ENCODE results near the gene STRIP2. TPM values are rescaled to one million over a fixed set of nuclear protein-coding genes. Genes with fewer than 3 reads are reported as not detected.

The STRIP2 gene
- total RNA-seq, 1 experiment from 2014 or later: 10.8 TPM

GRCh38 chr7:129522971-129523340 lies 88.7 kb downstream of the STRIP2 start:
- ChIA-PET POLR2A (interaction anchor here (1.3 kb wide), 1 partner anchor 88 kb away, joined by 3 read pairs; the partner anchor contains the start of gene NRF1), CTCF (no interaction called here), RAD21 (ENCODE audit: low non-redundant PET in 1 of 2, low total read pairs in 2 of 2, uncharacterized antibody in 2 of 2, unreplicated experiment in 2 of 2) (no interaction called here)
- no peak overlapping the region for H3K4me2 ChIP-seq (ENCODE audit: low read length)
- no peak overlapping the region for H3K4me3 ChIP-seq (replicated peaks in 1 of 2; ENCODE audit: low read depth in 1 of 2, low read length in 2 of 2)
- TF ChIP-seq POLR2AphosphoS5 (IDR thresholded peaks at IDR 0.05; ENCODE audit: low read depth, low read length) (no peak), ZNF274 (IDR thresholded peaks at IDR 0.05; ENCODE audit: low read depth, low read length) (no peak), SP1 (IDR thresholded peaks at IDR 0.05; ENCODE audit: low read depth) (no peak), FOSL1 (IDR thresholded peaks at IDR 0.05; ENCODE audit: low read depth) (no peak), POLR2A (IDR thresholded peaks at IDR 0.05; ENCODE audit: borderline replicate concordance, extremely low read depth, insufficient read depth, insufficient read length) (no peak), SIN3A (IDR thresholded peaks at IDR 0.05; ENCODE audit: low read depth) (no peak), ZBTB33 (IDR thresholded peaks at IDR 0.05; ENCODE audit: extremely low read depth, insufficient replicate concordance, low read length) (no peak)
- H2AFZ ChIP-seq (ENCODE audit: low read depth, low read length, poor library complexity, severe bottlenecking): no peak overlapping the region
- H3K27ac ChIP-seq (ENCODE audit: low read depth, low read length): no peak overlapping the region
- H3K9me2 ChIP-seq (ENCODE audit: insufficient read depth): no peaks in the 10 kb centered on the region
- H3K4me1 ChIP-seq (ENCODE audit: control insufficient read depth in 1 of 2, insufficient read depth in 2 of 2, low read length in 2 of 2): peaks cover 6 to 16% of the 10 kb centered on the region in 2 experiments
- no peaks in the 10 kb centered on the region for H4K20me1 ChIP-seq (ENCODE audit: insufficient read depth)
- H3K9ac ChIP-seq (ENCODE audit: low read length): no peak overlapping the region
- intact Hi-C loops (cut with micrococcal nuclease): loop anchor here (5.0 kb wide), 1 partner anchor 84 kb away; no protein-coding TSS in a partner anchor
- no TSS peak for BruUV-seq (replicated peaks)
- H3K27me3 ChIP-seq (ENCODE audit: insufficient read depth, low read length): no peaks in the 10 kb centered on the region
- no peak for ATAC-seq
- no peak for DNase-seq (ENCODE audit: low read depth, low spot score)
- H3K79me2 ChIP-seq (ENCODE audit: insufficient read depth, low read length): no peaks in the 10 kb centered on the region
- H3K9me3 ChIP-seq (ENCODE audit: control insufficient read depth in 1 of 2, insufficient read depth in 1 of 2, low read depth in 1 of 2, low read length in 2 of 2): no peaks in the 10 kb centered on the region
- no peaks in the 10 kb centered on the region for H3K36me3 ChIP-seq (ENCODE audit: control insufficient read depth in 1 of 2, insufficient read depth in 2 of 2, low read length in 2 of 2)

- no TSS peak for BruUV-seq (replicated peaks)
- ATAC-seq (no peak), DNase-seq (ENCODE audit: low read depth, low spot score) (no peak)
- POLR2A ChIA-PET: no interaction called here
- CTCF ChIA-PET: no interaction called here
- no peaks in the 10 kb centered on the region for H3K27me3 ChIP-seq (ENCODE audit: insufficient read depth, low read length)
- peaks cover 6 to 16% of the 10 kb centered on the region in 2 experiments for H3K4me1 ChIP-seq (ENCODE audit: control insufficient read depth in 1 of 2, insufficient read depth in 2 of 2, low read length in 2 of 2)
- TF ChIP-seq ZFX (IDR thresholded peaks at IDR 0.05) (no peak), TCF7L2 (IDR thresholded peaks at IDR 0.05; ENCODE audit: borderline replicate concordance, extremely low read depth, insufficient read depth, insufficient read length) (no peak), CEBPB (IDR thresholded peaks at IDR 0.05; ENCODE audit: low read depth) (no peak), CBX3 (IDR thresholded peaks at IDR 0.05; ENCODE audit: low read depth) (no peak), CTCF (IDR thresholded peaks at IDR 0.05 in 2 of 3, conservative IDR thresholded peaks at IDR 0.05 in 1 of 3; ENCODE audit: borderline replicate concordance in 1 of 3, insufficient read depth in 1 of 3, low read depth in 2 of 3, low read length in 2 of 3) (no peak), EGR1 (IDR thresholded peaks at IDR 0.05; ENCODE audit: low read depth) (no peak), POLR2AphosphoS5 (IDR thresholded peaks at IDR 0.05; ENCODE audit: low read depth, low read length) (no peak), RAD21 (IDR thresholded peaks at IDR 0.05; ENCODE audit: low read depth) (no peak), SP1 (IDR thresholded peaks at IDR 0.05; ENCODE audit: low read depth) (no peak), FOSL1 (IDR thresholded peaks at IDR 0.05; ENCODE audit: low read depth) (no peak), SRF (IDR thresholded peaks at IDR 0.05; ENCODE audit: low read depth) (no peak), ELF1 (IDR thresholded peaks at IDR 0.05; ENCODE audit: borderline replicate concordance, low read depth) (no peak), EZH2 (IDR thresholded peaks at IDR 0.05) (no peak), SIN3A (IDR thresholded peaks at IDR 0.05; ENCODE audit: low read depth) (no peak), POLR2A (IDR thresholded peaks at IDR 0.05; ENCODE audit: borderline replicate concordance, extremely low read depth, insufficient read depth, insufficient read length) (no peak), ZNF274 (IDR thresholded peaks at IDR 0.05; ENCODE audit: low read depth, low read length) (no peak), ATF3 (IDR thresholded peaks at IDR 0.05) (no peak)
- H3K36me3 ChIP-seq (ENCODE audit: control insufficient read depth in 1 of 2, insufficient read depth in 2 of 2, low read length in 2 of 2): no peaks in the 10 kb centered on the region
- H3K9me3 ChIP-seq (ENCODE audit: control insufficient read depth in 1 of 2, insufficient read depth in 1 of 2, low read depth in 1 of 2, low read length in 2 of 2): no peaks in the 10 kb centered on the region
- H3K4me3 ChIP-seq (replicated peaks in 1 of 2; ENCODE audit: low read depth in 1 of 2, low read length in 2 of 2): no peak overlapping the region
- RAD21 ChIA-PET (ENCODE audit: low non-redundant PET in 1 of 2, low total read pairs in 2 of 2, uncharacterized antibody in 2 of 2, unreplicated experiment in 2 of 2): no interaction called here
- intact Hi-C loops (cut with micrococcal nuclease): loop anchor here (5.0 kb wide), 1 partner anchor 83 kb away; no protein-coding TSS in a partner anchor
- peak overlapping the region; percentile 24; the same call in 1 of the 2 replicates for H3K4me2 ChIP-seq (ENCODE audit: low read length)
- H2AFZ ChIP-seq (ENCODE audit: low read depth, low read length, poor library complexity, severe bottlenecking): peak overlapping the region; percentile 94
- H3K79me2 ChIP-seq (ENCODE audit: insufficient read depth, low read length): no peaks in the 10 kb centered on the region
- H3K9ac ChIP-seq (ENCODE audit: low read length): no peak overlapping the region
- no peak overlapping the region for H3K27ac ChIP-seq (ENCODE audit: low read depth, low read length)
- H4K20me1 ChIP-seq (ENCODE audit: insufficient read depth): no peaks in the 10 kb centered on the region
- H3K9me2 ChIP-seq (ENCODE audit: insufficient read depth): no peaks in the 10 kb centered on the region
Measured at GRCh38 chr7:129523924-129524323, 89.7 kb downstream of the STRIP2 start.
